Calu3 (cell line): ENCODE data around the gene CCR3. TPM values are rescaled to one million over a fixed set of nuclear protein-coding genes. Genes with fewer than 3 reads are reported as not detected.

ENCODE experiments used
- BruUV-seq: library from RNA; stranded (reverse); fragments of 400-500 nt; replicated peaks from 2 replicates; lab custom pipeline; 2021; lab: Mats Ljungman, UMichigan
- CTCF ChIA-PET: fragments of 300-600 bp; sonication (Branson Sonifier 250); formaldehyde crosslinking; loops from one replicate; lab custom pipeline; 2022; ENCODE audit warnings: antibody characterized with exemption; lab: Charles Lee
- DNase-seq: peaks from one replicate; pipeline ENCODE4 v3.0.0; 2022
- H3K27ac Mint-ChIP-seq: one replicate; pipeline ENCODE4 v1.8.0; 2022; ENCODE audit warnings: mixed read lengths; ENCODE audit not compliant: unreplicated experiment
- H3K27me3 Mint-ChIP-seq: one replicate; pipeline ENCODE4 v1.8.0; 2022; ENCODE audit warnings: mixed read lengths; ENCODE audit not compliant: unreplicated experiment
- H3K36me3 Mint-ChIP-seq: one replicate; pipeline ENCODE4 v1.8.0; 2022; ENCODE audit warnings: mild to moderate bottlenecking, moderate library complexity, mixed read lengths; ENCODE audit not compliant: insufficient read depth, unreplicated experiment
- H3K4me1 Mint-ChIP-seq: one replicate; pipeline ENCODE4 v1.8.0; 2022; ENCODE audit warnings: mild to moderate bottlenecking, low read depth, mixed read lengths; ENCODE audit not compliant: unreplicated experiment
- H3K4me3 Mint-ChIP-seq: one replicate; pipeline ENCODE4 v1.8.0; 2022; ENCODE audit warnings: mild to moderate bottlenecking, low read depth, moderate library complexity, mixed read lengths; ENCODE audit not compliant: unreplicated experiment
- H3K9me3 Mint-ChIP-seq: one replicate; pipeline ENCODE4 v1.8.0; 2022; ENCODE audit warnings: low read depth, mixed read lengths; ENCODE audit not compliant: unreplicated experiment
- CTCF ChIP-seq: fragments of 200-600 bp; IDR thresholded peaks from one replicate; pipeline ENCODE4 v1.8.0; 2022; ENCODE audit warnings: antibody characterized with exemption; ENCODE audit not compliant: unreplicated experiment
- intact Hi-C: fragments of 100-400 bp; cut with micrococcal nuclease; formaldehyde crosslinking; loops from one replicate; pipeline ENCODE4 v1.10.0; 2022; ENCODE audit not compliant: unreplicated experiment
- total RNA-seq: library from RNA; stranded (reverse); gene quantifications from 2 replicates; pipeline ENCODE4 v1.2.3, GENCODE V29; 2022

Gene CCR3
- total RNA-seq, 1 experiment from 2014 or later = 0.17 TPM

- Mint-ChIP-seq H3K27ac (no peak overlapping the region), H3K4me3 (no peak overlapping the region), H3K27me3 (peaks cover 100% of the 10 kb centered on the region), H3K9me3 (peaks cover 3% of the 10 kb centered on the region), H3K36me3 (no peaks in the 10 kb centered on the region), H3K4me1 (no peaks in the 10 kb centered on the region)
- intact Hi-C loops = no loop called here
- CTCF ChIA-PET = no interaction called here
- BruUV-seq = no TSS peak
- no peak for TF ChIP-seq CTCF
- no peak for DNase-seq
Observed at GRCh38 chr3:46231323-46231722, 10.9 kb upstream of the CCR3 start.

DNA sequence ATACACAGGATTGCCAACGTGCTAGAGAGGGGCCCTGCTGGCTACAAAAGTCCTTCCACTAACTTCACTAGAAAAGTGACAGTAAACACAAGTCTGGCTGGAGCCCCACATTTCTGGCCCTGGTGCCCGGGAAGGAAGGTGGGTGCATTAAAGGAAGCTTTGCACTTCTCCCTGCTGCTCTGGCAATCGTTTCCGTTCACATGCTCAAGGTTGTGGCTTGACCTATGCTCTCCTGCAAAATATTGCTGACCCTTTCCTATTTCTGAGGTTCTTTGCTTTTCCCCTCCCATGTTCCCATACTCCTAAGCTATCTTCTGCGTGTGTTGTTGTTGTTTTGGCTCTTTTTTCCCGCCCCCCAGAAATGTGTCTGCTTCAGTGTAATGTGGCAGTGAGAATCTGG is 9.1 kb upstream of the CCR3 start:
- no peak for TF ChIP-seq CTCF
- H3K9me3 Mint-ChIP-seq = no peaks in the 10 kb centered on the region
- no peaks in the 10 kb centered on the region for H3K4me1 Mint-ChIP-seq
- H3K27ac Mint-ChIP-seq = no peak overlapping the region
- no peak for DNase-seq
- no peaks in the 10 kb centered on the region for H3K36me3 Mint-ChIP-seq
- H3K27me3 Mint-ChIP-seq = peaks cover 100% of the 10 kb centered on the region
- CTCF ChIA-PET = no interaction called here
- no TSS peak for BruUV-seq
- intact Hi-C loops = no loop called here
- H3K4me3 Mint-ChIP-seq = no peak overlapping the region

- no TSS peak for BruUV-seq
- Mint-ChIP-seq H3K9me3 (no peaks in the 10 kb centered on the region), H3K36me3 (no peaks in the 10 kb centered on the region), H3K4me3 (no peak overlapping the region), H3K4me1 (no peaks in the 10 kb centered on the region), H3K27me3 (peaks cover 100% of the 10 kb centered on the region), H3K27ac (no peak overlapping the region)
- CTCF ChIA-PET = no interaction called here
- DNase-seq = no peak
- intact Hi-C loops = no loop called here
- no peak for TF ChIP-seq CTCF
Observed at GRCh38 chr3:46235425-46235824, 6.8 kb upstream of the CCR3 start.

DNA sequence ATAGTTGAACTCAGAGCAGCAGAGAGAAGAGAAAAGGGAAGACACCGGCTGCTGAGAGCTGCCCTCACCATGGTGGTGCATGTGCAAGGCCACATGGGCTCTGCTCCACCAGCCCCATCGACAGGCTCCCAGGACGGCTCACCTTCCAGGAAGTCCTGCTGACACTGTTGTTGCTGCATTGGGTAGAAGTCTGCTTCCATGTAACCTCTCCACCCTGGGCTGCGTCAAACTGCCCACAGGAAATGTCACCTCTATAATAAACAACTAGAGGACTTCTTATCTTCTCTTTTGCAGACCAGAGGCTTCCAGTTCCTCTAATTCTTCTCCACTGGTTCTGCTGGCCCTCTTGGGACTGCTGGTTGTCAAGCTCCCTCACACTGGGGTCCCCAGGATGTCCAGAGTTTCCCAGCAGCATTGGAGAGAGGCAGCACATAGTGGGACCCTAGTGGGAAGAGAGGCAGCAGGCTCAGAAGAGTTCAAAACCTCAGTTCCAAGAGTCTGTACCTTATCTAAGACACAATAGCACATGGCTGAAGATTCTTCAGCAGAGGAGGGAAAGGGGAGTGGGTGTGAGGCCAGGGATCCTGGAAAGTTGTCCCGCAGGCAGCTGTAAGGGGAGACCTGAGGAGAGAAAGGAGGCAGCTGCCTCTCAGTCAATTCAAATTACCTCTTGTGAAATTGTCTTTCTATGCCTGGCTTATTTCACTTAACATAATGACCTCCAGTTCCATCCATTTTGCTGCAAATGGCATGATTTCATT is 5.8 kb upstream of the CCR3 start:
- Mint-ChIP-seq H3K4me1 (no peaks in the 10 kb centered on the region), H3K4me3 (no peak overlapping the region), H3K9me3 (no peaks in the 10 kb centered on the region), H3K27ac (no peak overlapping the region), H3K36me3 (no peaks in the 10 kb centered on the region), H3K27me3 (peaks cover 100% of the 10 kb centered on the region)
- TF ChIP-seq CTCF = no peak
- no TSS peak for BruUV-seq
- intact Hi-C loops = no loop called here
- no peak for DNase-seq
- CTCF ChIA-PET = no interaction called here
